HCT116 (cell line): Measurements from ENCODE around the gene ARID4A. TPM values are rescaled to one million over a fixed set of nuclear protein-coding genes. Genes with fewer than 3 reads are reported as not detected.

Experiments
- ATAC-seq: fragments of 200-7000 bp; cut with Tn5 transposase; 2 replicates; pipeline ENCODE4 v1.9.1; 2020; ENCODE audit warnings: mild to moderate bottlenecking, moderate library complexity
- BruUV-seq: library from RNA; stranded (reverse); fragments of 400-500 nt; replicated peaks from 2 replicates; lab custom pipeline; 2021; lab: Mats Ljungman, UMichigan
- CTCF ChIA-PET: fragments of 300-600 bp; sonication (Branson Sonifier 250); formaldehyde crosslinking; loops from one replicate; lab custom pipeline; 2021; ENCODE audit warnings: antibody characterized with exemption; lab: Charles Lee
- POLR2A ChIA-PET: fragments of 300-600, 350-600 bp; sonication (Branson Sonifier 250); formaldehyde crosslinking; loops from one replicate; lab custom pipeline; 2021; ENCODE audit warnings: antibody characterized with exemption; lab: Charles Lee
- RAD21 ChIA-PET, 2 experiments: fragments of 300-600 bp; sonication (Branson Sonifier 250); formaldehyde crosslinking; loops; one replicate each; lab custom pipeline; 2023; ENCODE audit warnings: low total read pairs in 2 of 2; ENCODE audit not compliant: uncharacterized antibody in 2 of 2, unreplicated experiment in 2 of 2, low non-redundant PET in 1 of 2; lab: Charles Lee
- DNase-seq: peaks from one replicate; pipeline ENCODE4 v3.0.0-alpha.2; 2010; ENCODE audit warnings: low read depth, low spot score
- H2AFZ ChIP-seq: fragments of 200-600 bp; shearing (Covaris generic), sonication (generic); 2 replicates; pipeline ENCODE4 v1.6.1; 2017; ENCODE audit warnings: low read depth, mixed run types, mixed read lengths, antibody characterized with exemption, low read length; ENCODE audit not compliant: poor library complexity, severe bottlenecking
- H3K27ac ChIP-seq: 2 replicates; pipeline ENCODE4 v1.5.1; 2012; ENCODE audit warnings: low read depth, low read length
- H3K27me3 ChIP-seq: fragments of 200-600 bp; sonication (generic); 2 replicates; pipeline ENCODE4 v1.6.1; 2016; ENCODE audit warnings: mixed run types, low read length, mixed read lengths; ENCODE audit not compliant: insufficient read depth
- H3K36me3 ChIP-seq, 2 experiments: fragments of 200-500 bp in 1 of 2; fragments of 200-600 bp in 1 of 2; sonication (Bioruptor generic) in 1 of 2; sonication (generic) in 1 of 2; 2 replicates each; pipeline versions ENCODE4 v1.5.1 to v1.6.1; 2014 to 2016; ENCODE audit warnings: low read length in 2 of 2, inconsistent platforms in 1 of 2, mixed read lengths in 1 of 2, mixed run types in 1 of 2; ENCODE audit not compliant: insufficient read depth in 2 of 2, control insufficient read depth in 1 of 2
- H3K4me1 ChIP-seq, 2 experiments: fragments of 200-600 bp in 1 of 2; sonication (generic) in 1 of 2; 2 replicates each; pipeline versions ENCODE4 v1.5.1 to v1.6.1; 2012 to 2017; ENCODE audit warnings: low read length in 2 of 2, inconsistent platforms in 1 of 2, mild to moderate bottlenecking in 1 of 2, mixed read lengths in 1 of 2, mixed run types in 1 of 2, moderate library complexity in 1 of 2; ENCODE audit not compliant: insufficient read depth in 2 of 2, control insufficient read depth in 1 of 2
- H3K4me2 ChIP-seq: fragments of 200-600 bp; sonication (generic); 2 replicates; pipeline ENCODE4 v1.6.1; 2017; ENCODE audit warnings: mixed run types, low read length, mixed read lengths
- H3K4me3 ChIP-seq, 2 experiments: fragments of 200-600 bp in 1 of 2; sonication (generic) in 1 of 2; replicated peaks in 1 of 2; 2 replicates each; pipeline ENCODE4 v1.5.1; 2011 to 2016; ENCODE audit warnings: low read length in 2 of 2, control low read depth in 1 of 2, low read depth in 1 of 2, mild to moderate bottlenecking in 1 of 2, mixed read lengths in 1 of 2, mixed run types in 1 of 2
- H3K79me2 ChIP-seq: fragments of 200-600 bp; sonication (generic); 2 replicates; pipeline ENCODE4 v1.6.1; 2017; ENCODE audit warnings: mild to moderate bottlenecking, mixed run types, low read length, moderate library complexity, mixed read lengths; ENCODE audit not compliant: insufficient read depth
- H3K9ac ChIP-seq: fragments of 200-600 bp; sonication (generic); 2 replicates; pipeline ENCODE4 v1.6.1; 2016; ENCODE audit warnings: low read length, mixed read lengths
- H3K9me2 ChIP-seq: fragments of 200-600 bp; sonication (generic), shearing (Covaris generic); 2 replicates; pipeline ENCODE4 v1.6.1; 2017; ENCODE audit warnings: mixed run types, mild to moderate bottlenecking, moderate library complexity; ENCODE audit not compliant: insufficient read depth
- H3K9me3 ChIP-seq, 2 experiments: fragments of 200-500 bp in 1 of 2; fragments of 200-600 bp in 1 of 2; sonication (Bioruptor generic) in 1 of 2; sonication (generic) in 1 of 2; 2 replicates each; pipeline ENCODE4 v1.6.1; 2014 to 2017; ENCODE audit warnings: low read length in 2 of 2, mixed read lengths in 2 of 2, inconsistent platforms in 1 of 2, low read depth in 1 of 2, mild to moderate bottlenecking in 1 of 2, mixed run types in 1 of 2, moderate library complexity in 1 of 2; ENCODE audit not compliant: control insufficient read depth in 1 of 2, insufficient read depth in 1 of 2
- H4K20me1 ChIP-seq: fragments of 200-600 bp; sonication (generic), shearing (Covaris generic); 2 replicates; pipeline ENCODE4 v1.6.1; 2017; ENCODE audit warnings: mixed run types, mild to moderate bottlenecking, moderate library complexity; ENCODE audit not compliant: insufficient read depth
- CBX3 ChIP-seq: IDR thresholded peaks from 2 replicates; pipeline ENCODE4 v1.6.1; 2012; ENCODE audit warnings: low read depth
- CTCF ChIP-seq, 3 experiments: fragments of 200-600 bp in 1 of 3; sonication (generic) in 1 of 3; IDR thresholded peaks in 2 of 3; conservative IDR thresholded peaks in 1 of 3; 2 replicates each; pipeline ENCODE4 v1.5.1; 2012 to 2017; ENCODE audit warnings: low read depth in 2 of 3, low read length in 2 of 3, antibody characterized with exemption in 1 of 3, borderline replicate concordance in 1 of 3, control low read depth in 1 of 3, mild to moderate bottlenecking in 1 of 3, mixed read lengths in 1 of 3, mixed run types in 1 of 3, moderate library complexity in 1 of 3; ENCODE audit not compliant: insufficient read depth in 1 of 3
- EGR1 ChIP-seq: IDR thresholded peaks from 2 replicates; pipeline ENCODE4 v1.6.1; 2012; ENCODE audit warnings: low read depth
- ELF1 ChIP-seq: IDR thresholded peaks from 2 replicates; pipeline ENCODE4 v1.6.1; 2012; ENCODE audit warnings: low read depth, borderline replicate concordance
- EZH2 ChIP-seq: fragments of 200-600 bp; sonication (generic); IDR thresholded peaks from 2 replicates; pipeline ENCODE4 v1.6.1; 2017; ENCODE audit warnings: antibody characterized with exemption, mixed run types
- EZH2phosphoT487 ChIP-seq: fragments of 200-600 bp; IDR thresholded peaks from 2 replicates; pipeline ENCODE4 v1.6.1; 2018; ENCODE audit warnings: antibody characterized with exemption, borderline replicate concordance
- FOSL1 ChIP-seq: IDR thresholded peaks from 2 replicates; pipeline ENCODE4 v1.6.1; 2012; ENCODE audit warnings: low read depth
- MAX ChIP-seq: IDR thresholded peaks from 2 replicates; pipeline ENCODE4 v1.6.1; 2012
- POLR2AphosphoS5 ChIP-seq: IDR thresholded peaks from 2 replicates; pipeline ENCODE4 v1.6.1; 2011; ENCODE audit warnings: mild to moderate bottlenecking, low read depth, low read length, moderate library complexity
- RAD21 ChIP-seq: IDR thresholded peaks from 2 replicates; pipeline ENCODE4 v1.6.1; 2012; ENCODE audit warnings: low read depth, mild to moderate bottlenecking
- SP1 ChIP-seq: IDR thresholded peaks from 2 replicates; pipeline ENCODE4 v1.6.1; 2012; ENCODE audit warnings: low read depth
- TCF7L2 ChIP-seq: IDR thresholded peaks from 2 replicates; pipeline ENCODE4 v1.7.0; 2011; ENCODE audit warnings: borderline replicate concordance, inconsistent platforms; ENCODE audit not compliant: insufficient read depth, insufficient read length; ENCODE audit errors: extremely low read depth
- ZNF274 ChIP-seq: fragments of 200-500 bp; sonication (Bioruptor generic); IDR thresholded peaks from 2 replicates; pipeline ENCODE4 v1.6.1; 2014; ENCODE audit warnings: mild to moderate bottlenecking, low read depth, low read length, inconsistent platforms
- intact Hi-C: fragments of 100-400 bp; cut with micrococcal nuclease; formaldehyde crosslinking; loops from 2 replicates; pipeline ENCODE4 v1.10.0; 2022
- total RNA-seq: library from RNA; stranded (reverse); gene quantifications from one replicate; pipeline ENCODE4 v1.2.1, GENCODE V29; 2021; ENCODE audit not compliant: unreplicated experiment
- TF ChIP-seq, protein P1 (sequence below): IDR thresholded peaks from 2 replicates; pipeline ENCODE4 v1.6.1; 2012; ENCODE audit warnings: low read depth

The ARID4A gene
- total RNA-seq, 1 experiment from 2014 or later, result 13.9 TPM

DNA sequence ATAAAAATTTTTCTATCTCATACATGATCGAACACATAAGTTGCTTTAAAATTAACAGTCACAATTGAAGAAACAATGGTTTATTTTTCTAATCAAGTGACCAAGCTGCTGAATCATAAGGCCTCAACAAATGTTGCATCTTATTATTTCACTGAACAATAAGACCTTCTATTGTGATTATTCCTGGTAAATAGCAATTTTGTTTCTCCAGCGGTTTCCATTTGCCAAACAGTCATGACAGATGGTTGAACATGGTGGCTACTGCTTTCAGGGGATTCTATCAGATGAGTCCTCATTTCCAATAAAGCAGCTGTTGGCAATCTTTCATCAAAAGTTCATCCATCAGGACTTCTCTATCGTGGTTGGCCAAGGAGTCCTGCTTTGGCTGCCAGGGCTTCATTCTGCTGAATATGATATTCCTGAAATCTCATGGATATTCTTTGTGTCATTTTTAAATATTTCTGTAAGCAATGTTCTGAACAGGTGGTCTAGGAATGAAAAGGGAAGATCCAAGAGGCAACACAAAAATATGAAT, 110.4 kb downstream of the ARID4A start (continued):
- TF ChIP-seq, protein P1, sequence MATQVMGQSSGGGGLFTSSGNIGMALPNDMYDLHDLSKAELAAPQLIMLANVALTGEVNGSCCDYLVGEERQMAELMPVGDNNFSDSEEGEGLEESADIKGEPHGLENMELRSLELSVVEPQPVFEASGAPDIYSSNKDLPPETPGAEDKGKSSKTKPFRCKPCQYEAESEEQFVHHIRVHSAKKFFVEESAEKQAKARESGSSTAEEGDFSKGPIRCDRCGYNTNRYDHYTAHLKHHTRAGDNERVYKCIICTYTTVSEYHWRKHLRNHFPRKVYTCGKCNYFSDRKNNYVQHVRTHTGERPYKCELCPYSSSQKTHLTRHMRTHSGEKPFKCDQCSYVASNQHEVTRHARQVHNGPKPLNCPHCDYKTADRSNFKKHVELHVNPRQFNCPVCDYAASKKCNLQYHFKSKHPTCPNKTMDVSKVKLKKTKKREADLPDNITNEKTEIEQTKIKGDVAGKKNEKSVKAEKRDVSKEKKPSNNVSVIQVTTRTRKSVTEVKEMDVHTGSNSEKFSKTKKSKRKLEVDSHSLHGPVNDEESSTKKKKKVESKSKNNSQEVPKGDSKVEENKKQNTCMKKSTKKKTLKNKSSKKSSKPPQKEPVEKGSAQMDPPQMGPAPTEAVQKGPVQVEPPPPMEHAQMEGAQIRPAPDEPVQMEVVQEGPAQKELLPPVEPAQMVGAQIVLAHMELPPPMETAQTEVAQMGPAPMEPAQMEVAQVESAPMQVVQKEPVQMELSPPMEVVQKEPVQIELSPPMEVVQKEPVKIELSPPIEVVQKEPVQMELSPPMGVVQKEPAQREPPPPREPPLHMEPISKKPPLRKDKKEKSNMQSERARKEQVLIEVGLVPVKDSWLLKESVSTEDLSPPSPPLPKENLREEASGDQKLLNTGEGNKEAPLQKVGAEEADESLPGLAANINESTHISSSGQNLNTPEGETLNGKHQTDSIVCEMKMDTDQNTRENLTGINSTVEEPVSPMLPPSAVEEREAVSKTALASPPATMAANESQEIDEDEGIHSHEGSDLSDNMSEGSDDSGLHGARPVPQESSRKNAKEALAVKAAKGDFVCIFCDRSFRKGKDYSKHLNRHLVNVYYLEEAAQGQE, result no peak
- TF ChIP-seq EGR1 (no peak), RAD21 (no peak), FOSL1 (no peak), ELF1 (no peak), POLR2AphosphoS5 (no peak), ZNF274 (no peak), TCF7L2 (no peak)
- TF ChIP-seq, all 23 proteins: peak for 0

GRCh38 chr14:58414845-58415244, 116.5 kb downstream of the ARID4A start:
- CTCF ChIA-PET, result no interaction called here
- POLR2A ChIA-PET, result no interaction called here
- no peaks in the 10 kb centered on the region for H3K4me1 ChIP-seq
- no peak overlapping the region for H3K4me2 ChIP-seq
- no peaks in the 10 kb centered on the region for H3K27me3 ChIP-seq
- DNase-seq (no peak), ATAC-seq (peak; percentile 69; the same call in 1 of the 2 replicates)
- intact Hi-C loops, result no loop called here
- H3K79me2 ChIP-seq, result peaks cover 66% of the 10 kb centered on the region
- peaks cover 29 to 48% of the 10 kb centered on the region in 2 experiments for H3K36me3 ChIP-seq
- RAD21 ChIA-PET, result no interaction called here
- H4K20me1 ChIP-seq, result peaks cover 7% of the 10 kb centered on the region; the same call in 1 of the 2 replicates
- H3K9me3 ChIP-seq, result peaks cover 0 to 5% of the 10 kb centered on the region in 2 experiments; a peak in 1 of 4 replicates
- no peaks in the 10 kb centered on the region for H3K9me2 ChIP-seq
- no peak overlapping the region for H3K27ac ChIP-seq
- H2AFZ ChIP-seq, result no peak overlapping the region
- no TSS peak for BruUV-seq
- H3K9ac ChIP-seq, result no peak overlapping the region
- H3K4me3 ChIP-seq, result no peak overlapping the region
- TF ChIP-seq TCF7L2 (no peak), ELF1 (no peak), SP1 (no peak), POLR2AphosphoS5 (no peak), RAD21 (no peak), EGR1 (no peak), EZH2 (no peak), CBX3 (no peak), EZH2phosphoT487 (no peak), MAX (no peak), CTCF (IDR thresholded peaks at IDR 0.05 in 2 of 3, conservative IDR thresholded peaks at IDR 0.05 in 1 of 3; ENCODE audit: borderline replicate concordance in 1 of 3, insufficient read depth in 1 of 3, low read depth in 2 of 3, low read length in 2 of 3) (no peak), ZNF274 (no peak)
- TF ChIP-seq, protein P1, result no peak
